HG03354 (cell line): ENCODE data around the gene SPRYD3.
"Not testable (repeated sequence)": the region's sequence is repeated elsewhere in the genome, so short reads cannot be mapped to it uniquely, and the experiment has no call there.

Experiments used
- ATAC-seq: cut with Tn5 transposase; IDR thresholded peaks from one replicate; pipeline ENCODE4 v1.9.1; 2021; ENCODE audit warnings: mild to moderate bottlenecking; ENCODE audit not compliant: unreplicated experiment, poor library complexity, severe bottlenecking

SPRYD3 gene

GRCh38 chr12:53079226-53080117 lies at the start of gene SPRYD3:
TSS of gene SPRYD3 (minus strand) at chr12:53079390. CDS start at chr12:53079333, 57 bp downstream.
- peak; percentile 98 for ATAC-seq

- ATAC-seq, result no peak
These were observed 48.0 kb upstream of the SPRYD3 start for GRCh38 chr12:53127169-53127568.

- no peak for ATAC-seq
These were observed 45.1 kb upstream of the SPRYD3 start for GRCh38 chr12:53124352-53124723.

GRCh38 chr12:53123578-53124351 lies 44.6 kb upstream of the SPRYD3 start:
- no peak for ATAC-seq

GRCh38 chr12:53122961-53123468 lies 43.8 kb upstream of the SPRYD3 start:
- no peak for ATAC-seq

- ATAC-seq, result no peak
These were observed 41.7 kb upstream of the SPRYD3 start for GRCh38 chr12:53120685-53121525.

GRCh38 chr12:53118751-53119300 lies 39.6 kb upstream of the SPRYD3 start:
- no peak for ATAC-seq

GRCh38 chr12:53115891-53116648 lies 36.9 kb upstream of the SPRYD3 start:
- ATAC-seq, result no peak

GRCh38 chr12:53115112-53115890 lies 36.1 kb upstream of the SPRYD3 start:
- ATAC-seq, result no peak

GRCh38 chr12:53113951-53114350 lies 34.8 kb upstream of the SPRYD3 start:
- no peak for ATAC-seq

- ATAC-seq, result no peak
These were observed 34.0 kb upstream of the SPRYD3 start for GRCh38 chr12:53113136-53113705.

GRCh38 chr12:53112431-53112830 lies 33.2 kb upstream of the SPRYD3 start:
- not testable (repeated sequence) for ATAC-seq

- ATAC-seq, result no peak
These were observed 27.9 kb upstream of the SPRYD3 start for GRCh38 chr12:53107122-53107521.

- no peak for ATAC-seq
These were observed 26.7 kb upstream of the SPRYD3 start for GRCh38 chr12:53105712-53106439.

- ATAC-seq, result no peak
These were observed 26.1 kb upstream of the SPRYD3 start for GRCh38 chr12:53105256-53105655.

GRCh38 chr12:53103860-53104305 lies 24.7 kb upstream of the SPRYD3 start:
- ATAC-seq, result no peak
